Smooth muscle cell (in vitro differentiated cells): ENCODE results near the gene EVC2. TPM values are rescaled to one million over a fixed set of nuclear protein-coding genes. Genes with fewer than 3 reads are reported as not detected.

Experiments used
- DNase-seq: peaks from one replicate; lab custom pipeline; 2025; ENCODE audit not compliant: unreplicated experiment; lab: John Stamatoyannopoulos, UW
- H2AFZ ChIP-seq: fragments of 200-600 bp; sonication (generic); 2 replicates; pipeline ENCODE4 v1.6.0; 2016; ENCODE audit warnings: antibody characterized with exemption, low read depth, mild to moderate bottlenecking
- H3F3A ChIP-seq: fragments of 200-600 bp; sonication (generic); 2 replicates; pipeline ENCODE4 v1.6.0; 2017; ENCODE audit warnings: antibody characterized with exemption, low read depth
- H3K27ac ChIP-seq: fragments of 200-600 bp; sonication (generic); 2 replicates; pipeline ENCODE4 v1.5.1; 2016; ENCODE audit warnings: low read depth, mild to moderate bottlenecking
- H3K27me3 ChIP-seq: fragments of 200-600 bp; sonication (generic); 2 replicates; pipeline ENCODE4 v1.6.1; 2016; ENCODE audit warnings: low read depth, mild to moderate bottlenecking
- H3K36me3 ChIP-seq: fragments of 200-600 bp; sonication (generic); 2 replicates; pipeline ENCODE4 v1.5.1; 2016; ENCODE audit warnings: low read depth
- H3K4me1 ChIP-seq: fragments of 200-600 bp; sonication (generic); 2 replicates; pipeline ENCODE4 v1.5.1; 2016; ENCODE audit warnings: low read depth
- H3K4me2 ChIP-seq: fragments of 200-600 bp; sonication (generic); 2 replicates; pipeline ENCODE4 v1.6.0; 2016; ENCODE audit warnings: mild to moderate bottlenecking
- H3K4me3 ChIP-seq: fragments of 200-600 bp; sonication (generic); 2 replicates; pipeline ENCODE4 v1.5.1; 2016; ENCODE audit warnings: mild to moderate bottlenecking
- H3K79me2 ChIP-seq: fragments of 200-600 bp; sonication (generic); 2 replicates; pipeline ENCODE4 v1.6.0; 2016; ENCODE audit warnings: low read depth, mild to moderate bottlenecking
- H3K9ac ChIP-seq: fragments of 200-600 bp; sonication (generic); 2 replicates; pipeline ENCODE4 v1.6.0; 2016; ENCODE audit warnings: low read depth
- H3K9me3 ChIP-seq: fragments of 200-600 bp; sonication (generic); replicated peaks from 2 replicates; pipeline ENCODE4 v1.5.1; 2016; ENCODE audit warnings: low read depth
- H4K20me1 ChIP-seq: fragments of 200-600 bp; sonication (generic); 2 replicates; pipeline ENCODE4 v1.6.0; 2016; ENCODE audit warnings: low read depth
- CTCF ChIP-seq: fragments of 200-600 bp; sonication (generic); IDR thresholded peaks from 2 replicates; pipeline ENCODE4 v1.5.1; 2017; ENCODE audit warnings: borderline replicate concordance, mild to moderate bottlenecking, antibody characterized with exemption; ENCODE audit not compliant: insufficient read depth, poor library complexity, severe bottlenecking
- WGBS: methylation state at CpG from one replicate; pipeline ENCODE4 v1.1.7; 2016; ENCODE audit warnings: low lambda C conversion rate; 5-methylcytosine and 5-hydroxymethylcytosine counted together
- polyA plus RNA-seq: library from polyadenylated mRNA; unstranded; fragments of >200 nt; fragmentation: Nextera tagmentation; extraction: Ambion mirVana; gene quantifications from 2 replicates; pipeline ENCODE4 v1.2.1, GENCODE V29; 2016
- total RNA-seq: library from RNA; depleted of rRNA; stranded (reverse); fragments of >200 nt; gene quantifications from 2 replicates; pipeline ENCODE4 v1.2.3, GENCODE V29; 2014

The EVC2 gene
- total and polyA plus RNA-seq, 2 experiments from 2014 or later, result 6.9 to 7.9 TPM

GRCh38 chr4:5746829-5747737, 38.7 kb upstream of the EVC2 start:
- Histone ChIP-seq H4K20me1 (no peaks in the 10 kb centered on the region), H3K9ac (peak overlapping the region; percentile 90), H3K79me2 (no peaks in the 10 kb centered on the region), H3K4me3 (no peak overlapping the region), H3K4me2 (peak overlapping the region; percentile 75), H3F3A (peaks cover 10% of the 10 kb centered on the region), H3K4me1 (peaks cover 3% of the 10 kb centered on the region), H3K9me3 (no peaks in the 10 kb centered on the region), H2AFZ (no peak overlapping the region), H3K27me3 (no peaks in the 10 kb centered on the region), H3K27ac (peak overlapping the region; percentile 98), H3K36me3 (peaks cover 29% of the 10 kb centered on the region)
- TF ChIP-seq CTCF, result no peak
- WGBS, result 66% methylated on average over 12 of the region's 12 CpGs
- no peak for DNase-seq

- TF ChIP-seq CTCF, result no peak
- Histone ChIP-seq H3K9ac (peak overlapping the region; percentile 80), H3K4me3 (no peak overlapping the region), H3K9me3 (no peaks in the 10 kb centered on the region), H3K36me3 (peaks cover 31% of the 10 kb centered on the region), H3K4me1 (peaks cover 3% of the 10 kb centered on the region), H3K27ac (peak overlapping the region; percentile 98), H4K20me1 (no peaks in the 10 kb centered on the region), H3K27me3 (no peaks in the 10 kb centered on the region), H2AFZ (no peak overlapping the region), H3K79me2 (no peaks in the 10 kb centered on the region), H3K4me2 (no peak overlapping the region), H3F3A (peaks cover 10% of the 10 kb centered on the region)
- DNase-seq, result no peak
- WGBS, result 98% methylated on average over 5 of the region's 5 CpGs
These were observed 37.9 kb upstream of the EVC2 start for GRCh38 chr4:5746250-5746649.

- Histone ChIP-seq H4K20me1 (no peaks in the 10 kb centered on the region), H3K79me2 (no peaks in the 10 kb centered on the region), H3K4me3 (no peak overlapping the region), H3K4me1 (peaks cover 3% of the 10 kb centered on the region), H3K9ac (no peak overlapping the region), H2AFZ (no peak overlapping the region), H3K4me2 (no peak overlapping the region), H3K27ac (no peak overlapping the region), H3K36me3 (peaks cover 31% of the 10 kb centered on the region), H3K9me3 (no peaks in the 10 kb centered on the region), H3F3A (peaks cover 10% of the 10 kb centered on the region), H3K27me3 (no peaks in the 10 kb centered on the region)
- no peak for TF ChIP-seq CTCF
- DNase-seq, result no peak
- 98% methylated on average over 2 of the region's 2 CpGs for WGBS
These were observed 34.6 kb upstream of the EVC2 start for GRCh38 chr4:5742968-5743367.
